GM18519 (cell line): ENCODE data around the gene AHCY.
A peak's percentile ranks its signal among the peaks of the same experiment; 100 is the strongest.
"Not testable (repeated sequence)": the region's sequence is repeated elsewhere in the genome, so short reads cannot be mapped to it uniquely, and the experiment has no call there.

Experiments used
- ATAC-seq: cut with Tn5 transposase; IDR thresholded peaks from one replicate; pipeline ENCODE4 v1.9.1; 2021; ENCODE audit warnings: mild to moderate bottlenecking, moderate library complexity; ENCODE audit not compliant: unreplicated experiment, low FRiP score

AHCY gene

GRCh38 chr20:34302723-34303533 lies at the start of gene AHCY:
Gene AHCY (minus strand): TSS chr20:34303355. CDS start chr20:34303270, 85 bp downstream.
- peak; percentile 74 for ATAC-seq

- ATAC-seq = no peak
Measured at GRCh38 chr20:34350095-34350494, 46.9 kb upstream of the AHCY start.

GRCh38 chr20:34347571-34347970 lies 44.4 kb upstream of the AHCY start:
- ATAC-seq = no peak

GRCh38 chr20:34346533-34346865 lies 43.3 kb upstream of the AHCY start:
- ATAC-seq = not testable (repeated sequence)

- ATAC-seq = not testable (repeated sequence)
Measured at GRCh38 chr20:34345839-34346532, 42.8 kb upstream of the AHCY start.

- no peak for ATAC-seq
Measured at GRCh38 chr20:34345402-34345736, 42.2 kb upstream of the AHCY start.

- ATAC-seq = no peak
Measured at GRCh38 chr20:34344238-34344637, 41.1 kb upstream of the AHCY start.

- ATAC-seq = no peak
Measured at GRCh38 chr20:34343458-34344211, 40.5 kb upstream of the AHCY start.

- not testable (repeated sequence) for ATAC-seq
Measured at GRCh38 chr20:34341199-34341598, 38.0 kb upstream of the AHCY start.

GRCh38 chr20:34340726-34341125 lies 37.6 kb upstream of the AHCY start:
- not testable (repeated sequence) for ATAC-seq

GRCh38 chr20:34337982-34338726 lies 35.0 kb upstream of the AHCY start:
- ATAC-seq = no peak

GRCh38 chr20:34337544-34337943 lies 34.4 kb upstream of the AHCY start:
- ATAC-seq = no peak

- no peak for ATAC-seq
Measured at GRCh38 chr20:34334654-34335407, 31.7 kb upstream of the AHCY start.

- ATAC-seq = no peak
Measured at GRCh38 chr20:34333786-34334185, 30.6 kb upstream of the AHCY start.

GRCh38 chr20:34332262-34332920 lies 29.2 kb upstream of the AHCY start:
- ATAC-seq = no peak

- ATAC-seq = no peak
Measured at GRCh38 chr20:34331838-34332237, 28.7 kb upstream of the AHCY start.

GRCh38 chr20:34330861-34331544 lies 27.8 kb upstream of the AHCY start:
- not testable (repeated sequence) for ATAC-seq

- no peak for ATAC-seq
Measured at GRCh38 chr20:34328928-34329677, 25.9 kb upstream of the AHCY start.
